Heart right ventricle (tissue), 16 donors: Measurements from ENCODE around the gene C11orf21. TPM values are rescaled to one million over a fixed set of nuclear protein-coding genes. Genes with fewer than 3 reads are reported as not detected.

ENCODE experiments used
- ATAC-seq, 8 donors: fragments of 200-7000 bp; cut with Tn5 transposase; one replicate each; pipeline ENCODE4 v1.9.1; 2020; ENCODE audit warnings: mild to moderate bottlenecking in 8 of 8, moderate library complexity in 8 of 8, moderate number of reproducible peaks in 1 of 8
- DNase-seq, 2 donors: peaks; one replicate each; pipeline ENCODE4 v3.0.0-alpha.2; 2020
- H3K27ac ChIP-seq, 10 donors: fragments of 200-600 bp; sonication (generic) in 2 of 10; one replicate each; pipeline versions ENCODE4 v1.5.0 to v1.8.0; 2020 to 2022; ENCODE audit warnings: mild to moderate bottlenecking in 3 of 10
- H3K27me3 ChIP-seq, 7 donors: fragments of 200-600 bp; one replicate each; pipeline ENCODE4 v1.8.0; 2021 to 2022; ENCODE audit warnings: mild to moderate bottlenecking in 2 of 7
- H3K36me3 ChIP-seq, 9 donors: fragments of 200-600 bp; sonication (generic) in 1 of 9; one replicate each; pipeline versions ENCODE4 v1.5.0 to v1.8.0; 2020 to 2022; ENCODE audit warnings: mild to moderate bottlenecking in 2 of 9
- H3K4me1 ChIP-seq, 9 donors: fragments of 200-600 bp; sonication (generic) in 1 of 9; one replicate each; pipeline versions ENCODE4 v1.5.0 to v1.8.0; 2020 to 2022; ENCODE audit warnings: mild to moderate bottlenecking in 4 of 9
- H3K4me3 ChIP-seq, 10 donors: fragments of 200-600 bp; sonication (generic) in 2 of 10; one replicate each; pipeline versions ENCODE4 v1.5.0 to v1.8.0; 2020 to 2022; ENCODE audit warnings: mild to moderate bottlenecking in 7 of 10, moderate library complexity in 2 of 10
- H3K9me3 ChIP-seq, 11 donors: fragments of 200-600 bp in 10 of 11; sonication (generic) in 2 of 11; one replicate each; pipeline versions ENCODE4 v1.5.0 to v1.8.0; 2013 to 2022; ENCODE audit warnings: mild to moderate bottlenecking in 2 of 11, control low read depth in 1 of 11, moderate library complexity in 1 of 11
- CTCF ChIP-seq, 9 donors: fragments of 200-600 bp; sonication (generic) in 2 of 9; IDR thresholded peaks; one replicate each; pipeline versions ENCODE4 v1.5.0 to v1.8.0; 2021 to 2022; ENCODE audit warnings: antibody characterized with exemption in 9 of 9, mild to moderate bottlenecking in 5 of 9, moderate library complexity in 1 of 9
- WGBS, 2 donors: extraction: QIAGEN DNeasy Blood & Tissue Kit; methylation state at CpG; one replicate each; pipeline ENCODE4 v1.1.7; 2013; ENCODE audit warnings: inconsistent platforms in 1 of 2; 5-methylcytosine and 5-hydroxymethylcytosine counted together
- intact Hi-C, 10 donors: fragments of 100-400 bp; cut with DNase I; formaldehyde crosslinking; loops; one replicate each; pipeline versions ENCODE4 v1.11.1 to v1.14.2; 2022
- polyA plus RNA-seq, 2 donors: library from polyadenylated mRNA; stranded (reverse); fragments of 200-250 nt; gene quantifications; one replicate each; pipeline ENCODE4 v1.2.3, GENCODE V29; 2013
- total RNA-seq, 10 donors: library from RNA; stranded (reverse); fragmentation: NEBNext Ultra II Directional in 3 of 10; extraction: Animal tissue kit (Norgen Biotek cat#: 25700) in 3 of 10; gene quantifications; one replicate each; pipeline versions ENCODE4 v1.2.1 to v1.2.4, GENCODE V29; 2021 to 2023
- donor health status: Arrhythmogenic right ventricular cardiomyopathy.
- donor health status: ischemic (EF 13 %, LVEDD 7.1; RV severe dilation, severe dysfunction).
- donor health status: healthy with polysubstance abuse.
- donor health status: DM: no; HTN: yes; CAD: no.
- donor health status: DM: no; HTN: no; CAD: no.
- donor health status: ischemic (EF 25% LVEDD 6.9; RV normal size, moderate dysfunction).
- donor health status: ischemic (EF 25% LVEDD 5.7; RV mildly dilated, moderate dysfunction).
- donor health status: healthy.
- donor health status: DM: yes; HTN: yes; CAD: no.
- donor health status: Ischemic cardiomyopathy.
- donor health status: ischemic (EF 35%, LVEDD 5.7; RV mildly dilated, moderate dysfunction).
- donor health status: nonischemic (EF 11% LVEDD 7.7; RV severe dilation, severe dysfunction).
- donor health status: DM: yes; HTN: yes; CAD: no.
- donor health status: PGD.
- donor health status: ischemic (EF 29% LVEDD 5.4; RV normal size, mild dysfunction).
- donor health status: nonischemic (EF 23%, LVEDD 6.1; RV moderate dilation, normal function).

C11orf21 gene
- total and polyA plus RNA-seq, 12 donors: 2.6 to 73.4 (median 31.1) TPM

- H3K9me3 ChIP-seq: no peaks in the 10 kb centered on the region
- H3K27ac ChIP-seq: no peak overlapping the region
- no peak for DNase-seq
- H3K36me3 ChIP-seq: no peaks in the 10 kb centered on the region
- no peak for TF ChIP-seq CTCF (IDR thresholded peaks at IDR 0.05)
- H3K27me3 ChIP-seq: peaks cover 0 to 43% (median 32%) of the 10 kb centered on the region in 7 donors
- WGBS, 2 donors: 82 to 91% methylated on average over 10 of the region's 10 CpGs
- no peak overlapping the region for H3K4me3 ChIP-seq
- intact Hi-C loops: loop anchor here in 1 of 10 donors (1.0 kb wide), 1 partner anchor 22 kb away; no protein-coding TSS in a partner anchor
- ATAC-seq: no peak
- peaks cover 0 to 14% (median 0%) of the 10 kb centered on the region in 9 donors for H3K4me1 ChIP-seq
Observed at GRCh38 chr11:2263071-2263565, 38.6 kb downstream of the C11orf21 start.

- H3K27me3 ChIP-seq: peaks cover 0 to 37% (median 26%) of the 10 kb centered on the region in 7 donors
- ATAC-seq (no peak), DNase-seq (no peak)
- H3K4me3 ChIP-seq: no peak overlapping the region
- no peak for TF ChIP-seq CTCF (IDR thresholded peaks at IDR 0.05)
- H3K27ac ChIP-seq: no peak overlapping the region
- H3K9me3 ChIP-seq: no peaks in the 10 kb centered on the region
- intact Hi-C loops: loop anchor here in 1 of 10 donors (1.0 kb wide), 1 partner anchor 23 kb away; no protein-coding TSS in a partner anchor
- WGBS, 2 donors: 90 to 91% methylated on average over 18 of the region's 18 CpGs
- peaks cover 0 to 14% (median 0%) of the 10 kb centered on the region in 9 donors for H3K4me1 ChIP-seq
- H3K36me3 ChIP-seq: no peaks in the 10 kb centered on the region
Observed at GRCh38 chr11:2262301-2263070, 39.2 kb downstream of the C11orf21 start.

- Histone ChIP-seq H3K36me3 (no peaks in the 10 kb centered on the region), H3K27me3 (peaks cover 0 to 35% (median 22%) of the 10 kb centered on the region in 7 donors), H3K27ac (no peak overlapping the region), H3K9me3 (no peaks in the 10 kb centered on the region), H3K4me3 (no peak overlapping the region), H3K4me1 (peaks cover 0 to 14% (median 0%) of the 10 kb centered on the region in 9 donors)
- no peak for ATAC-seq
- intact Hi-C loops: no loop called here
- no peak for TF ChIP-seq CTCF (IDR thresholded peaks at IDR 0.05)
- 72 to 81% methylated on average over 21 of the region's 21 CpGs for WGBS, 2 donors
- no peak for DNase-seq
Observed at GRCh38 chr11:2261436-2262230, 40.1 kb downstream of the C11orf21 start.
